IPS-18c (cell line): ENCODE results near the gene STXBP1.

Experiments
- H3K4me3 ChIP-seq: 2 replicates; pipeline ENCODE4 v1.7.0; 2013; ENCODE audit warnings: low read depth, mild to moderate bottlenecking, low read length, moderate library complexity; ENCODE audit not compliant: insufficient read depth
- H3K9me3 ChIP-seq: one replicate; pipeline ENCODE4 v1.6.1; 2013; ENCODE audit warnings: mild to moderate bottlenecking, low read length, moderate library complexity; ENCODE audit not compliant: control insufficient read depth, insufficient read depth

The STXBP1 gene

GRCh38 chr9:127693697-127694096, 81.6 kb downstream of the STXBP1 start:
- Histone ChIP-seq H3K4me3 (no peak overlapping the region), H3K9me3 (no peaks in the 10 kb centered on the region)

- no peaks in the 10 kb centered on the region for H3K9me3 ChIP-seq
- H3K4me3 ChIP-seq: no peak overlapping the region
Measured at GRCh38 chr9:127694890-127695720, 83.0 kb downstream of the STXBP1 start.

- H3K9me3 ChIP-seq: no peaks in the 10 kb centered on the region
Measured at GRCh38 chr9:127697575-127697974, 85.5 kb downstream of the STXBP1 start.

GRCh38 chr9:127698386-127698785, 86.3 kb downstream of the STXBP1 start:
- Histone ChIP-seq H3K9me3 (no peaks in the 10 kb centered on the region), H3K4me3 (no peak overlapping the region)

More at GRCh38 chr9:127697575-127697974, 85.5 kb downstream of the STXBP1 start:
- H3K4me3 ChIP-seq: no peak overlapping the region

GRCh38 chr9:127698985-127699670, 87.1 kb downstream of the STXBP1 start:
- Histone ChIP-seq H3K9me3 (no peaks in the 10 kb centered on the region), H3K4me3 (peak overlapping the region; percentile 43; the same call in 1 of the 2 replicates)

- no peaks in the 10 kb centered on the region for H3K9me3 ChIP-seq
- H3K4me3 ChIP-seq: no peak overlapping the region
Measured at GRCh38 chr9:127700140-127700539, 88.1 kb downstream of the STXBP1 start.

- no peak overlapping the region for H3K4me3 ChIP-seq
- H3K9me3 ChIP-seq: no peaks in the 10 kb centered on the region
Measured at GRCh38 chr9:127700594-127701255, 88.6 kb downstream of the STXBP1 start.

GRCh38 chr9:127703289-127703946, 91.3 kb downstream of the STXBP1 start:
- Histone ChIP-seq H3K4me3 (no peak overlapping the region), H3K9me3 (no peaks in the 10 kb centered on the region)

- H3K4me3 ChIP-seq: no peak overlapping the region
- no peaks in the 10 kb centered on the region for H3K9me3 ChIP-seq
Measured at GRCh38 chr9:127705577-127706379, 93.7 kb downstream of the STXBP1 start.

GRCh38 chr9:127706836-127707241, 94.8 kb downstream of the STXBP1 start, which contains the start of gene CFAP157:
CFAP157 (plus strand) TSS chr9:127706988; CDS start chr9:127707032, 44 bp downstream.
- no peak within 1 kb of the TSS for H3K4me3 ChIP-seq

GRCh38 chr9:127707766-127708165, 95.7 kb downstream of the STXBP1 start:
- no peak overlapping the region for H3K4me3 ChIP-seq
- H3K9me3 ChIP-seq: no peaks in the 10 kb centered on the region

More at GRCh38 chr9:127706836-127707241, 94.8 kb downstream of the STXBP1 start, which contains the start of gene CFAP157:
- H3K9me3 ChIP-seq: no peaks in the 10 kb centered on the region

- H3K4me3 ChIP-seq: no peak overlapping the region
- H3K9me3 ChIP-seq: no peaks in the 10 kb centered on the region
Measured at GRCh38 chr9:127708952-127709587, 97.0 kb downstream of the STXBP1 start.

GRCh38 chr9:127710204-127710783, 98.2 kb downstream of the STXBP1 start:
- no peaks in the 10 kb centered on the region for H3K9me3 ChIP-seq

GRCh38 chr9:127711226-127711701, 99.2 kb downstream of the STXBP1 start:
- Histone ChIP-seq H3K9me3 (no peaks in the 10 kb centered on the region), H3K4me3 (no peak overlapping the region)

More at GRCh38 chr9:127710204-127710783, 98.2 kb downstream of the STXBP1 start:
- no peak overlapping the region for H3K4me3 ChIP-seq

GRCh38 chr9:127711831-127712274, 99.8 kb downstream of the STXBP1 start:
- H3K4me3 ChIP-seq: peak overlapping the region; percentile 24; the same call in 1 of the 2 replicates
- H3K9me3 ChIP-seq: no peaks in the 10 kb centered on the region
